GM19395 (cell line): Measurements from ENCODE around the gene SMYD3.
"Not testable (repeated sequence)": the region's sequence is repeated elsewhere in the genome, so short reads cannot be mapped to it uniquely, and the experiment has no call there.

Source experiments
- ATAC-seq: cut with Tn5 transposase; IDR thresholded peaks from one replicate; pipeline ENCODE4 v1.9.1; 2021; ENCODE audit warnings: mild to moderate bottlenecking, moderate library complexity; ENCODE audit not compliant: unreplicated experiment

The SMYD3 gene

DNA sequence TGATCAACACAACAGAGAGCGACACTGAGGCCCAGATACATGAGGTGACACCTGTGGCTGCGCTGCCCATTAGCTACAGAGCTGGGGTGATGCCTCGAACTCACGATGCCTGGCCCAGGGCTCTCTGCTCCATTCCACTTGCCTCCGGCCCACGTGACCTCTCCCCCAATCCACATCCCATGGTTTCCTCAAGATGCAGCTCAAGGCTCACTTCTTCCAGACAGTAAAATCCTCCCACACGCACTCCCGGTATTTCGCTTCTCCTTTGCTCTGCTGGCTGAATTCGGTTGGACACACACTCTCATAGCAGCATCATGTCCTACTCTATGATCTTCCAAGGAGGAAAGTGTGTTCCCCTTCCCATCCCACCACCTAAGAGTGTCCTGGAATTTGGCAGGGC is 679.8 kb downstream of the SMYD3 start:
- ATAC-seq, result no peak

DNA sequence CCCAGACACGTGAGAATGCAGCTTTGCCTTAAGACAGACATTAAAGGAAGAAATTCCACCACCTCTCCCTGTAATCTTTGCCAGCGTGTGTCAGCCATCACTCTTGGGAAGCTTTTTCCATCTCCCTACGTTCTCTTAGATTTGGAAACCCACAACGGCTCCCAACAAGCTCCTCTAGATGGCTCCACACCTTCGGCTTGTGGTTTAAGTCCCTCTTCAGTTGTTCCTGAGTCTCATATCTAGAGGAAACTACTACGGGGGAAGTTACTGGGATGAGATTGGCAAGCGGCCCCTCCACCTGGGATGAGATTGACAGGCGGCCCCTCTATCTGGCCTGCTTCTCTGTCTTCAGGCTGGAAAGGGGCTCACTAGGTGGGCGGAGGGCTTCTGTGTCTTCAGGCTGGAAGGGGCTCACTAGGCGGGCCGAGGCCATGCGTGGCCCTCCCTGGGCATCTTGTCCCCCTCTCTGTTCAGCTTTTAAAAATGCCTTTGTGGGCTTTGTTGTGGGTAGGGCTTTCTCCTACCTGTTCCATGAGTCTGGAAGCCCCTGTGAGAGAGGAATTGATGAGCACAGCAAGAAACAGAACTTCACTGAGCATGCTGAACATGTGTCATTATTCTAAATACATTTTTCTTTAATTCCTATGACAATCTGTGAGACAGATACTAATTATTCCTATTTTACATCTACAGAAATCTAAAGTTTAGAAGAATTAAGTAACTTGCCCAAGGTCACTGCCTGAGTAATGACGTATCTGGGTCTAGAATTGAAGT is 681.8 kb downstream of the SMYD3 start:
- no peak for ATAC-seq

DNA sequence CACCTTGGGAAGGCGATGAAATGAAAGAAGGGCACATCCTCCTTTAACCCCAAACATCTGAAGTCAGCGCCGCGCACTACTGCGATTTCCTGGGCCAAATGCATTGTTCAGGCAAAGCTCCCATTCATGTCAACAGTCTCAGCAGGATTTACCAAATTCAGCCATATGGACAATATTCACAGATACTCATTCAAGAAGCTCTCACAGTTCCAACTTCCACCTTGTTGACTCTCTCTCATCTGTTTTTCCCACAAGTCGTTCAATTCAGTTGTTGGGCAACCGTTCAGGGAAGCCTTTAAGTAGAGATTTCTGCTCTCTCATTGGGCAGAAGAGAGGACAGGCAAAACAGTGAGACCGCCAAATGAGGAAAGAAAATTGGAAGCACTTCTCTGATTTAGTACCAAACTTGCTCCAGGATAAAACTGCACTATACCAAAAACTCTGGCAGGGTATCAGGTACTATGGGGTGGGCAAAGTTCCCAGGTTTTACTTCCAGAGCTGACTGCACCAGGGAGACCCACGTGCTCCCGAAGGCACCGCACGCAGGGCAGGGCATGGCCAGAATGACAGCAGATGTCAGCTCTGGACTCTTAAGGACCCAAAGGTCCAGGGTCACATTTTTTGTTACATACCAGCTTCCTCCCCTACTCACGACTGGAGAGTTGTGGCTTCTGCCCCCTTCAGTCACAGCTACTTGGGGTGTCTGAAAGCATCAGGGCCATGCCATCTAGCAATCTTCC is 683.5 kb downstream of the SMYD3 start:
- no peak for ATAC-seq

DNA sequence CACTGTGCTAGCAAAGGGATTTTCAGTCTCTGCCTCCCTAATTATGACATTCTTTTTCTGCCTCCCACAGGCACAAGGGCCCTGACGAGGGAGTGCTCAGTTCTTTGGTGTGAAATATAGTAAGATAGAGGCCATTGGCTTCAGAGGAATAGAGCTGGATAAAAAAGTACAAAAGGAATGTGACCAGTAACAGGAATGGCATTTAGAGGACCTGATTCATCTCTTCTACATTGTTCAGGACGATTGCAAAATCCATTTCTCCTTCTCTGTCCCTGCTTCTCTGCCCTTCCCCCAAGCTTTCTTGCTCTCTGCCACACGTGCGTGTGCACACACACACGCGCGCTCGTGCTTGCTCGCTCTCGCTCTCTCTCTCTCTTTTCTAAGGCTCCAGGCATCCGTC is 684.1 kb downstream of the SMYD3 start:
- ATAC-seq, result no peak

GRCh38 chr1:245818363-245818762 is 688.7 kb downstream of the SMYD3 start:
- ATAC-seq, result not testable (repeated sequence)

- ATAC-seq, result not testable (repeated sequence)
Observed at GRCh38 chr1:245816496-245816895, 690.6 kb downstream of the SMYD3 start.

GRCh38 chr1:245814651-245815050 is 692.4 kb downstream of the SMYD3 start:
- no peak for ATAC-seq

DNA sequence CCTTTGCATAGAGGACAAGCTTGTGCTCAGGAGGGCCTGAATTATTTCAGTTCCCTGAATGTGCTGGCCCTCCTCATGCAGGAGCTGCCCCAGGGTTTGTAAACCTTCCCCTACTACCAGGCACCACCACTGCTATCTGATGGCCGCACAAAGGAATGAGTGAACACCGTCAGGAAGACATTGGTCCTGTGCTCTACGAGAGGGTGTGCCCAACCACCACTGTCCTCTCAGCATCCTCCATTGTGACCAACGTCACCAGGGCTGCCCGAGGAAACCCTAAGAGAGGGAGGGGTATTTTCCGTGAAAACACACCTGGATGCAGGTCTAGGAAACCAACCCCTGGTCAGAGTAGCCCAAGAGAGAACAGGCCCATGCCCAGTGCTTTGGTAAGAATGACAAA is 694.8 kb downstream of the SMYD3 start:
- ATAC-seq, result no peak

DNA sequence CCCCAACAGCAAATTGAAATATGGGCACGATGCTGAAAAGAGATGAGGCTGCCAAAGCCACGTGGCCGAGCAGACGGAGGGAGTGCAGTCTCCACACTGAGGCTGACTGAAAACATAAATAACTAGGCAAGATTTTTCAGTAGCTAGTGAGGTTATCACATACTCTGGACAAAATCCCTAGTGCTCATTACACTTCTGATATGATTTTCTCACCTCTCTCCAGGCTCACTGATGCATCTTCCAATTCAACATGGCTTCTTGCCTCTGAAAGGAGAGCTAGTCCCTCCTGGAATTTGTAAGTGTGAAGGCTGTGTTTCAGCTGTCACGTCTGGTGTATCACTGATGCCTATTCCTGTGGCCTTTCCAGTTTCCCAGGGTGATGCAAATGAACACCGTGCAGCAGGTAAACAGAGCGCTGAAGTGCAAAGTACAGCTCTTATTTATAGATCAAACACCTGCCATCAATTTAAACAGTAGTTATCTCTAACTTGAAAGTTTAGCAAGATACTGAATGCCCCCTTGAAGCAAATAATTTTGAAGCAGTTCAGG is 696.2 kb downstream of the SMYD3 start:
- no peak for ATAC-seq

DNA sequence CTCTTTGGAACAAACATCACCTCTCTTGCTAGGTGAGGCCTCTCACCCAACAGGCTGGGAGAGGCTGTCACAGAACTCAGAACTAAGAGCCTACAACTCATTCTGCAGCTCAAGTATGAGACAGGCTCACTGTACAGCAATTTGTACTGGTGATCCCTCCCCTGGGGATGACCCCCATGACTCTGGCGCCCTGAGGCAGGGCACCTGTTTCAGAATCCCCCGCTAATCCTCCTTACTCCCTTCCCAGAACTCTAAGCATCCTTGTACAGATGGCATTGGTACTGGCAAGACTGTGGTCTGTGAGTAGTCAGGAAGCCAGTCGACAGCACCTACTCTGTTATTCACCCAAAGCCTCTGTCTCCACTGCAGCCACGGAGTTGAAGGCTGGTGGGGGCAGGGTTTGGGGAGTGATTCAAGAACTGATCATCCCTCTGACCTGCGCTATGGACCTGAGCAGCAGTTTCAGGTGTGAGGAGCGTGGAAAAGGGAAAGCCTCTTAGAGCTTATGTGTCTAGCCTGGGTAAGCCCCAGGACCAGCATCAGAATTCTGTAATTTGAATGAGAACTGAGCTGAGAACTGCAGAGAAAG is 696.8 kb downstream of the SMYD3 start:
- ATAC-seq, result no peak

DNA sequence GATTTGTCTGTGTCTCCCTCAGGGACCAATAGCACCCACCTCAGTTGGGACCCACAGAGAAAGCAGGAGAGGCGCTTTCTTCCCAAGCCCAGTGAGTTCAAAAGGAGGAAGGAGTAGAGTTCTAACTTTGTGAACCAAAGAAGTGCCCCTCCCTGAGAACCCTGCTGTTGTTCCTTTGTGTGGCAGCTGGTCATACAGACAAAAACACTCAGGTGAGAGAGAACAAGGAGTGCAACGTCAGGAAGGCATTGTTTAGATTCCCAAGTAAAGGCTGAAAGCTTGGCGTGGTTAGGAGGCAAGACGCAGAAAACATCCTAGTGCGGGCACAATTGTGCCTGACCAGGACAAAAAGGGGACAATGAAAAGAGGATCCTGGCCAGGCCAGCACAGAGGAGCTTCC is 697.7 kb downstream of the SMYD3 start:
- ATAC-seq, result no peak

- peak; percentile 28 for ATAC-seq
Observed at GRCh38 chr1:245807954-245808719, 698.9 kb downstream of the SMYD3 start.

GRCh38 chr1:245807306-245807705 is 699.8 kb downstream of the SMYD3 start:
- peak; percentile 89 for ATAC-seq

DNA sequence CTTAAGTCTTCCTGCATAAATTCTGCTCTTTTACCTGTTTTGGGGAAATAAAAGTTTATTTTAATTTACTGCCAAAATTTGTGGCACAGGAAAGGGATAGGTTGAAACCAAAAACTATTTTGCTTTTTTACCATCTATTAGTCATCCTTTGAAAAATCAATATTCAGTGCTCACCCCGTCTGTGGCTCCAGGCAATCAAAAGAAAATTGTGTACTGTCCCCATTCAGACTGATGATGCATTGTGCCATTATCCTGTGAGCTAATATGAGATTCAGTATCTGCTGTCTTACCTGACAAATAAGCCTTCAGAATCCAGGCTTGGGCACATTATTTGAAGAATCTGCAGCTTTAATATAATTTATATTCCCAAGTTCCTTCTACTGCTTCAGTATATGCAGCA is 701.5 kb downstream of the SMYD3 start:
- ATAC-seq, result no peak

DNA sequence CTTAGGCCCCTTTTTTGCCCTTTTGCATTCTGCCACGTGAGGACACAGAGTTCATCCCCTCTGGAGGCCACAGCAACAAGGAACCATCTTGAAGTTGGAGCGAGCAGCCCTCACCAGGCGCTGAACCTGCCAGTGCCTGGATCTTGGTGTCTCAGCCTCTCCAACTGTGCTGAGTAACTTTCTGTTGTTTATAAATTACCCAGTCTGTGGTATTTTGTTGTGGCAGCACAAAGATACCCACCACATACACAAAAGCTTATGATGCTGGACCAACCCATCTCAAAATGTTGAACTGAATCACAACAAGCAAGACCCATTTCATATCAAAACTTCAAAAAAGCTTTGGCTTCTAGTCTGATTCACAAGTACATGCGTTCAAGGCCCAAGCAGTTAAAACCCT is 702.4 kb downstream of the SMYD3 start:
- ATAC-seq, result no peak

- ATAC-seq, result no peak
Observed at GRCh38 chr1:245803666-245804037, 703.4 kb downstream of the SMYD3 start.

GRCh38 chr1:245802941-245803665 is 704.0 kb downstream of the SMYD3 start:
- no peak for ATAC-seq

DNA sequence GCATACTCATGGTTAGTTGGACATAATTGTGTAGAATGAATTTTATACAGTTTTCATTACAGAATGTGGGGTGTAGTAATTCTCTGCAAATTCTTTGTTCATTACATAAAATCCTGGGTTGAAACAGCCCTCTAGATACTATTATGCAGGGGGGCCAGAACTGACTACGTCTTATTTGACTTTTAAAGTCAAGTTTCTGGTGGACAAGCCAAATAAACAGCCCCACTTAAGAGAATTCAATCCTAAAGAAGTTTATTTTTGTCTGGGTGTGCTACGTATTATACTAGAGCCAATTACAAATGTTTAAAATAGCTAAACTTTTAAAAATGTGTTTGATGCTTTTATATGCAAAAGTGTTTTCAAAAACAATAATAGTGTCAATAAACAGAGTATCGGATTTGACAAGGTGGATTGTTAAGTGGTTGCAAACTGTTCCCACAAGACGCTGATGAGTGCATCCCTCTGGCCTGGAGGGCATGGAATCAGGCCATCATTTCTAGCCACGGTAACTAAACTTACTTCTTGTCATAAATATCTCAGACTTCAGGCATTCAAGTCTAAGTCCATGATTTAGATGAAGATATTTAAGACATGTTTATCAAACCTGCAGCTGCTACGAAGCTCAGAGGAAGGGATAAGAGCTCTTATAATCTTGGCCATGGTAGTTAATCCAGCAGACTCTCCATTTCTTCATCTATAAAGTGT is 706.0 kb downstream of the SMYD3 start:
- no peak for ATAC-seq

GRCh38 chr1:245798349-245798711 is 708.7 kb downstream of the SMYD3 start:
- no peak for ATAC-seq
